HCT116 (cell line): Measurements from ENCODE around the gene TUBB1. TPM values are rescaled to one million over a fixed set of nuclear protein-coding genes. Genes with fewer than 3 reads are reported as not detected.

Experiments
- ATAC-seq: fragments of 200-7000 bp; cut with Tn5 transposase; 2 replicates; pipeline ENCODE4 v1.9.1; 2020; ENCODE audit warnings: mild to moderate bottlenecking, moderate library complexity
- BruUV-seq: library from RNA; stranded (reverse); fragments of 400-500 nt; replicated peaks from 2 replicates; lab custom pipeline; 2021; lab: Mats Ljungman, UMichigan
- CTCF ChIA-PET: fragments of 300-600 bp; sonication (Branson Sonifier 250); formaldehyde crosslinking; loops from one replicate; lab custom pipeline; 2021; ENCODE audit warnings: antibody characterized with exemption; lab: Charles Lee
- POLR2A ChIA-PET: fragments of 300-600, 350-600 bp; sonication (Branson Sonifier 250); formaldehyde crosslinking; loops from one replicate; lab custom pipeline; 2021; ENCODE audit warnings: antibody characterized with exemption; lab: Charles Lee
- RAD21 ChIA-PET, 2 experiments: fragments of 300-600 bp; sonication (Branson Sonifier 250); formaldehyde crosslinking; loops; one replicate each; lab custom pipeline; 2023; ENCODE audit warnings: low total read pairs in 2 of 2; ENCODE audit not compliant: uncharacterized antibody in 2 of 2, unreplicated experiment in 2 of 2, low non-redundant PET in 1 of 2; lab: Charles Lee
- DNase-seq: peaks from one replicate; pipeline ENCODE4 v3.0.0-alpha.2; 2010; ENCODE audit warnings: low read depth, low spot score
- H2AFZ ChIP-seq: fragments of 200-600 bp; shearing (Covaris generic), sonication (generic); 2 replicates; pipeline ENCODE4 v1.6.1; 2017; ENCODE audit warnings: low read depth, mixed run types, mixed read lengths, antibody characterized with exemption, low read length; ENCODE audit not compliant: poor library complexity, severe bottlenecking
- H3K27ac ChIP-seq: 2 replicates; pipeline ENCODE4 v1.5.1; 2012; ENCODE audit warnings: low read depth, low read length
- H3K27me3 ChIP-seq: fragments of 200-600 bp; sonication (generic); 2 replicates; pipeline ENCODE4 v1.6.1; 2016; ENCODE audit warnings: mixed run types, low read length, mixed read lengths; ENCODE audit not compliant: insufficient read depth
- H3K36me3 ChIP-seq, 2 experiments: fragments of 200-500 bp in 1 of 2; fragments of 200-600 bp in 1 of 2; sonication (Bioruptor generic) in 1 of 2; sonication (generic) in 1 of 2; 2 replicates each; pipeline versions ENCODE4 v1.5.1 to v1.6.1; 2014 to 2016; ENCODE audit warnings: low read length in 2 of 2, inconsistent platforms in 1 of 2, mixed read lengths in 1 of 2, mixed run types in 1 of 2; ENCODE audit not compliant: insufficient read depth in 2 of 2, control insufficient read depth in 1 of 2
- H3K4me1 ChIP-seq, 2 experiments: fragments of 200-600 bp in 1 of 2; sonication (generic) in 1 of 2; 2 replicates each; pipeline versions ENCODE4 v1.5.1 to v1.6.1; 2012 to 2017; ENCODE audit warnings: low read length in 2 of 2, inconsistent platforms in 1 of 2, mild to moderate bottlenecking in 1 of 2, mixed read lengths in 1 of 2, mixed run types in 1 of 2, moderate library complexity in 1 of 2; ENCODE audit not compliant: insufficient read depth in 2 of 2, control insufficient read depth in 1 of 2
- H3K4me2 ChIP-seq: fragments of 200-600 bp; sonication (generic); 2 replicates; pipeline ENCODE4 v1.6.1; 2017; ENCODE audit warnings: mixed run types, low read length, mixed read lengths
- H3K4me3 ChIP-seq, 2 experiments: fragments of 200-600 bp in 1 of 2; sonication (generic) in 1 of 2; replicated peaks in 1 of 2; 2 replicates each; pipeline ENCODE4 v1.5.1; 2011 to 2016; ENCODE audit warnings: low read length in 2 of 2, control low read depth in 1 of 2, low read depth in 1 of 2, mild to moderate bottlenecking in 1 of 2, mixed read lengths in 1 of 2, mixed run types in 1 of 2
- H3K79me2 ChIP-seq: fragments of 200-600 bp; sonication (generic); 2 replicates; pipeline ENCODE4 v1.6.1; 2017; ENCODE audit warnings: mild to moderate bottlenecking, mixed run types, low read length, moderate library complexity, mixed read lengths; ENCODE audit not compliant: insufficient read depth
- H3K9ac ChIP-seq: fragments of 200-600 bp; sonication (generic); 2 replicates; pipeline ENCODE4 v1.6.1; 2016; ENCODE audit warnings: low read length, mixed read lengths
- H3K9me2 ChIP-seq: fragments of 200-600 bp; sonication (generic), shearing (Covaris generic); 2 replicates; pipeline ENCODE4 v1.6.1; 2017; ENCODE audit warnings: mixed run types, mild to moderate bottlenecking, moderate library complexity; ENCODE audit not compliant: insufficient read depth
- H3K9me3 ChIP-seq, 2 experiments: fragments of 200-500 bp in 1 of 2; fragments of 200-600 bp in 1 of 2; sonication (Bioruptor generic) in 1 of 2; sonication (generic) in 1 of 2; 2 replicates each; pipeline ENCODE4 v1.6.1; 2014 to 2017; ENCODE audit warnings: low read length in 2 of 2, mixed read lengths in 2 of 2, inconsistent platforms in 1 of 2, low read depth in 1 of 2, mild to moderate bottlenecking in 1 of 2, mixed run types in 1 of 2, moderate library complexity in 1 of 2; ENCODE audit not compliant: control insufficient read depth in 1 of 2, insufficient read depth in 1 of 2
- H4K20me1 ChIP-seq: fragments of 200-600 bp; sonication (generic), shearing (Covaris generic); 2 replicates; pipeline ENCODE4 v1.6.1; 2017; ENCODE audit warnings: mixed run types, mild to moderate bottlenecking, moderate library complexity; ENCODE audit not compliant: insufficient read depth
- CBX3 ChIP-seq: IDR thresholded peaks from 2 replicates; pipeline ENCODE4 v1.6.1; 2012; ENCODE audit warnings: low read depth
- CEBPB ChIP-seq: IDR thresholded peaks from 2 replicates; pipeline ENCODE4 v1.6.1; 2012; ENCODE audit warnings: low read depth
- CTCF ChIP-seq, 3 experiments: fragments of 200-600 bp in 1 of 3; sonication (generic) in 1 of 3; IDR thresholded peaks in 2 of 3; conservative IDR thresholded peaks in 1 of 3; 2 replicates each; pipeline ENCODE4 v1.5.1; 2012 to 2017; ENCODE audit warnings: low read depth in 2 of 3, low read length in 2 of 3, antibody characterized with exemption in 1 of 3, borderline replicate concordance in 1 of 3, control low read depth in 1 of 3, mild to moderate bottlenecking in 1 of 3, mixed read lengths in 1 of 3, mixed run types in 1 of 3, moderate library complexity in 1 of 3; ENCODE audit not compliant: insufficient read depth in 1 of 3
- EGR1 ChIP-seq: IDR thresholded peaks from 2 replicates; pipeline ENCODE4 v1.6.1; 2012; ENCODE audit warnings: low read depth
- ELF1 ChIP-seq: IDR thresholded peaks from 2 replicates; pipeline ENCODE4 v1.6.1; 2012; ENCODE audit warnings: low read depth, borderline replicate concordance
- EZH2 ChIP-seq: fragments of 200-600 bp; sonication (generic); IDR thresholded peaks from 2 replicates; pipeline ENCODE4 v1.6.1; 2017; ENCODE audit warnings: antibody characterized with exemption, mixed run types
- JUND ChIP-seq: IDR thresholded peaks from 2 replicates; pipeline ENCODE4 v1.6.1; 2012
- POLR2A ChIP-seq: IDR thresholded peaks from 2 replicates; pipeline ENCODE4 v1.7.0; 2011; ENCODE audit warnings: borderline replicate concordance; ENCODE audit not compliant: insufficient read depth, insufficient read length; ENCODE audit errors: extremely low read depth
- POLR2AphosphoS5 ChIP-seq: IDR thresholded peaks from 2 replicates; pipeline ENCODE4 v1.6.1; 2011; ENCODE audit warnings: mild to moderate bottlenecking, low read depth, low read length, moderate library complexity
- RAD21 ChIP-seq: IDR thresholded peaks from 2 replicates; pipeline ENCODE4 v1.6.1; 2012; ENCODE audit warnings: low read depth, mild to moderate bottlenecking
- SIN3A ChIP-seq: IDR thresholded peaks from 2 replicates; pipeline ENCODE4 v1.6.1; 2012; ENCODE audit warnings: low read depth
- TCF7L2 ChIP-seq: IDR thresholded peaks from 2 replicates; pipeline ENCODE4 v1.7.0; 2011; ENCODE audit warnings: borderline replicate concordance, inconsistent platforms; ENCODE audit not compliant: insufficient read depth, insufficient read length; ENCODE audit errors: extremely low read depth
- YY1 ChIP-seq: IDR thresholded peaks from 2 replicates; pipeline ENCODE4 v1.6.1; 2011; ENCODE audit warnings: low read length, low read depth, moderate library complexity, mild to moderate bottlenecking; ENCODE audit not compliant: insufficient replicate concordance; ENCODE audit errors: extremely low read depth
- ZFX ChIP-seq: fragments of 450-650 bp; IDR thresholded peaks from 2 replicates; pipeline ENCODE4 v1.6.1; 2017
- ZNF274 ChIP-seq: fragments of 200-500 bp; sonication (Bioruptor generic); IDR thresholded peaks from 2 replicates; pipeline ENCODE4 v1.6.1; 2014; ENCODE audit warnings: mild to moderate bottlenecking, low read depth, low read length, inconsistent platforms
- intact Hi-C: fragments of 100-400 bp; cut with micrococcal nuclease; formaldehyde crosslinking; loops from 2 replicates; pipeline ENCODE4 v1.10.0; 2022
- total RNA-seq: library from RNA; stranded (reverse); gene quantifications from one replicate; pipeline ENCODE4 v1.2.1, GENCODE V29; 2021; ENCODE audit not compliant: unreplicated experiment
- TF ChIP-seq, protein P1 (sequence below): IDR thresholded peaks from 2 replicates; pipeline ENCODE4 v1.6.1; 2012
- TF ChIP-seq, protein P2 (sequence below): IDR thresholded peaks from 2 replicates; pipeline ENCODE4 v1.6.1; 2011; ENCODE audit warnings: mild to moderate bottlenecking, low read length, moderate library complexity; ENCODE audit not compliant: insufficient replicate concordance; ENCODE audit errors: extremely low read depth

Gene TUBB1
- total RNA-seq, 1 experiment from 2014 or later, result not detected

DNA sequence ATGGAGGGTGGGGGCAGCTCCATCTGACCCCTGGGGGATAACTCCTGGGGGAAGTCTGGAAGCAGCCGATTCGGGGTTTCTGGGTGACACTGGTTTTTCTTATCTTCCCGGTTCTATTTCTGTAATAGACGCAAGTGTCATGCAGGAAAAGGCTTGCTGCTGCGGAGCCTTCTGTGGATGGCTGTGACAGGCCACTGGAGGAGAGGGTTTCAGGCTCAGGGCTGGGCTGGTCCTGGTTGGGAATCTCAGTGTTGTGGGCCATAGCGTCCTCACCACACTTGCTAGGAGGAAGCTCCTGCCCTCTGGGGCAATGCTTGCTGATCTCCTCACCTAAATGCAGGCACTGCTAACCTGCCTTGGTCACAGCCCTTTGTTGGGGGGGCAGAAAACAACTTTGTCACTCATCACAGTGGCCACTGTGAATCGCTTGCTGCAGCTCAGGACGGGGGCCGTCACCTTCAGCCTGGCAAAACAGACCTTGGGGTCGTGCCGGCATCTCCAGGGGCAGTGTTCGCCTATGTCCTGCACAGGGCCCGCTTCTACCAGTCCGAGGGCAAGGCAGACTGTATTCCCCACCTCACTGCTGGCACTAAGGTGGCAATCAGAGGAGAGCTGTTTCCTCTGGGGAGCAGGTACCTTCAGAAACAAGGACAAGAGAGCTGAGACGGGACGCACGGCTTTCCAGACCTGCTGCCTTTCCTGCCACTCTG lies 4.4 kb upstream of the TUBB1 start:
- BruUV-seq, result no TSS peak
- intact Hi-C loops, result no loop called here
- no peak for DNase-seq
- Histone ChIP-seq H3K4me3 (no peak overlapping the region), H4K20me1 (no peaks in the 10 kb centered on the region), H3K36me3 (no peaks in the 10 kb centered on the region), H3K4me2 (no peak overlapping the region), H3K27me3 (no peaks in the 10 kb centered on the region), H3K9me2 (no peaks in the 10 kb centered on the region), H3K9me3 (no peaks in the 10 kb centered on the region), H2AFZ (no peak overlapping the region), H3K79me2 (no peaks in the 10 kb centered on the region), H3K9ac (no peak overlapping the region), H3K27ac (no peak overlapping the region), H3K4me1 (peaks cover 3 to 18% of the 10 kb centered on the region in 2 experiments; a peak in 3 of 4 replicates)
- ChIA-PET CTCF (no interaction called here), RAD21 (no interaction called here), POLR2A (no interaction called here)
- TF ChIP-seq CEBPB (no peak), EZH2 (no peak), SIN3A (no peak), ELF1 (no peak), RAD21 (no peak), JUND (no peak), TCF7L2 (no peak), EGR1 (no peak), YY1 (no peak), ZNF274 (no peak), CTCF (IDR thresholded peaks at IDR 0.05 in 2 of 3, conservative IDR thresholded peaks at IDR 0.05 in 1 of 3; ENCODE audit: borderline replicate concordance in 1 of 3, insufficient read depth in 1 of 3, low read depth in 2 of 3, low read length in 2 of 3) (no peak), CBX3 (no peak), ZFX (no peak), POLR2AphosphoS5 (no peak), POLR2A (no peak)
- TF ChIP-seq, protein P1, sequence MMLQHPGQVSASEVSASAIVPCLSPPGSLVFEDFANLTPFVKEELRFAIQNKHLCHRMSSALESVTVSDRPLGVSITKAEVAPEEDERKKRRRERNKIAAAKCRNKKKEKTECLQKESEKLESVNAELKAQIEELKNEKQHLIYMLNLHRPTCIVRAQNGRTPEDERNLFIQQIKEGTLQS, result no peak
- TF ChIP-seq, protein P2, sequence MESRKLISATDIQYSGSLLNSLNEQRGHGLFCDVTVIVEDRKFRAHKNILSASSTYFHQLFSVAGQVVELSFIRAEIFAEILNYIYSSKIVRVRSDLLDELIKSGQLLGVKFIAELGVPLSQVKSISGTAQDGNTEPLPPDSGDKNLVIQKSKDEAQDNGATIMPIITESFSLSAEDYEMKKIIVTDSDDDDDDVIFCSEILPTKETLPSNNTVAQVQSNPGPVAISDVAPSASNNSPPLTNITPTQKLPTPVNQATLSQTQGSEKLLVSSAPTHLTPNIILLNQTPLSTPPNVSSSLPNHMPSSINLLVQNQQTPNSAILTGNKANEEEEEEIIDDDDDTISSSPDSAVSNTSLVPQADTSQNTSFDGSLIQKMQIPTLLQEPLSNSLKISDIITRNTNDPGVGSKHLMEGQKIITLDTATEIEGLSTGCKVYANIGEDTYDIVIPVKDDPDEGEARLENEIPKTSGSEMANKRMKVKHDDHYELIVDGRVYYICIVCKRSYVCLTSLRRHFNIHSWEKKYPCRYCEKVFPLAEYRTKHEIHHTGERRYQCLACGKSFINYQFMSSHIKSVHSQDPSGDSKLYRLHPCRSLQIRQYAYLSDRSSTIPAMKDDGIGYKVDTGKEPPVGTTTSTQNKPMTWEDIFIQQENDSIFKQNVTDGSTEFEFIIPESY, result no peak
- no peak for ATAC-seq
